HG02571 (cell line): ENCODE results near the gene MBOAT2.

Source experiments
- ATAC-seq: cut with Tn5 transposase; IDR thresholded peaks from one replicate; pipeline ENCODE4 v1.9.1; 2021; ENCODE audit warnings: mild to moderate bottlenecking, moderate library complexity; ENCODE audit not compliant: unreplicated experiment

Gene MBOAT2

DNA sequence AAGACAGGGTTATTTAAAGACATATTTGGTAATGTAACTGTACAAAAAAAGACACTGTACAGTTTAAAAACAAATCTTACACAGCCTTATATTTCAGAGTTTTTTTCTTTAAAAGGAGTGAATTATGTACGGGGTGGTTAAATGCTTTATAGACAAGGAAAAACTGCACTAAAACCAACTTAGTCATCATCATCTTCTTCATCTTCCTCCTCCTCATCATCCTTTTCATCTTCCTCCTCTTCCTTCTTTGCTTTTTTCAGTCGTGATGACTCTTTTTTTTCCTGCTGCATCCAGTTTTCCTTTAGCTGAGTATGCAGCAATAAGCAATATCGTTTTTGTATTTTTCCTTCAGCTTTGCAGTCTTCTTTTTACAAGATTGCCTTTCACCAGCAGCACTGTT, 14.6 kb upstream of the MBOAT2 start:
- ATAC-seq, result no peak

GRCh38 chr2:9017411-9017810, 13.9 kb upstream of the MBOAT2 start:
- ATAC-seq, result no peak

GRCh38 chr2:9015998-9016397, 12.5 kb upstream of the MBOAT2 start:
- no peak for ATAC-seq

DNA sequence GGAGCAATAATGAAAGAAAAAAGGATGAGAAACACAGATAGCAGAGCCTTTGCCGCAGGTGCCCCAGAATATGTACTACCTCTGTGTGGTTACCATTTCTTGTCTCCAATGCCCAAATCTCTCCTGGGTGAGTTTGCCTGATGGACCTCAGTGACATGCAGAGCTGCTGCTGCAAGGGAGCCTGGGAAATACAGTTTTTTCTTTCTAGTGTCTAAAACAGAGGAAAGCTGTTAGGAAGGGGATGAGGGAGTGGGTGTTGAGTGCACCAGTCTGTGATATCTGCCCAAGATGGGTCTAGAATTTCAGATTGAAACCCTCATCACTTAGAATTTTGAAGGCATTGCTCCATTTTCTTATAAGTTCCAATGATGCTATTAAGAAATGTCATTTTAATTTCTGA, 9.9 kb upstream of the MBOAT2 start:
- ATAC-seq, result no peak

GRCh38 chr2:9010866-9011265, 7.4 kb upstream of the MBOAT2 start:
- no peak for ATAC-seq

GRCh38 chr2:9008951-9009664, 5.6 kb upstream of the MBOAT2 start:
- no peak for ATAC-seq

DNA sequence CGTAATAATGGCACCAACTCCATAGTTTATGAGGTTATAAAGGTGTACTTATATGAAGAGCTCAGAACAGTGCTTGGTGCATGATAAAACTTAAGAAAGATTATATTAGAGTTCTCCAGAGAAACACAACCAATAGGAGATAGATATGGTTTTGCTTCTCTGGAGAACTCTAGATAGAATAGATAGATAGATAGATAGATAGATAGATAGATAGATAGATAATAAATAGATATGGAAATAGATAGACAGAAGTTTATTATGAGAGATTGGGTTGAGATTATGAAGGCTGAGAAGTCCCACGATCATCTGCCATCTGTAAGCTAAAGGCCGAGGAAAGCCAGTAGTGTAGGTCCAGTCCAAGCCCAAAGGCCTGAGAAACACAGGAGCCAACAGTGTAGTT, 2.9 kb upstream of the MBOAT2 start:
- ATAC-seq, result no peak

- no peak for ATAC-seq
Observed at GRCh38 chr2:9004338-9005204, 1.1 kb upstream of the MBOAT2 start.

DNA sequence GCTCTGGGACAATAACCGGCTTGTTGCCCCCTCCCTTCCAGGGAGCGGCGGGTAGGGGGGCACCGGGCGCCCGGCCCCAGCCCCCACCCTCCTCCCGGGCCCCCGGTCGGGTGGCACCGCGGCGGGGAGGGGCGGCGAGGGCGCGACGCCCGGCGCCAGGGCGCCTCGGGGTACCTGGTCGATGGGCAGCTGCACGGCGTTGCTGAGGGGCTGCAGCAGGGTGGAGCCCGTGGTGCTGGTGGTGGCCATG, 193 bp downstream of the MBOAT2 start:
- ATAC-seq, result no peak

DNA sequence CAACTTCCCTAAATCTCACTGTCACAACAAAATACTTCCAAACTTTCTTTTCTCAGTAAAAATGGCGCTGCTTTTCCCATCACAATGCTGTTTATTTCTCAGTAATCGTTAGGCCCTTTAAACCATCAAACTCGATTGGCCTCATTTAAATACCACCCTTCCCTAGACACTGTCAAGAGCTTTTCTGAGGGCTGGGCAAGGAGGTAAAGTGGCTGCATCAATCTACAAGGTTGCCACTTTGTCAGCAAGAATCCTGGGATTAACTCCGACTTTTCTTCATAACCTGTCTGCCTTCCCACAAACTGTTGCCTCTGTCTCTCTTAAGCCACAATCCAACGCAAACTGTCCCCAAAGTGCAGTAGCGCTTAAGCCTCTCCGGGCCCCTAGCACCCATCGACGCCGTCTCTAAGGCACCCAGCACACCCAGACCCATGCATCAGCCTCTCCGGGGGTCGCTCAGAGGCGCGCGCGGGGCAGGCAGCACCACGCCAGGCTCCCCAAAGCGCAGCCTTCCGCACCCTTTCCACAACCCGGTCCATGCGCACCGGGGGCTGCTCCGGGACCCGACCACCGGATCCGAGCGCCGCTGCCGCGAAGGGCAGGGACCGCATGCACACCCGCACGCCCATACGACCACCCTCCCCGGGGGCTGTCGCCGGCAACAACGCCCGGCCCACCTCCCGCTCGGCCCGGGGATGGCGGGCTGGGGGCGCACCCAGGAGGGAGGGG, 683 bp downstream of the MBOAT2 start:
- no peak for ATAC-seq

- ATAC-seq, result no peak
Observed at GRCh38 chr2:9002313-9002636, 1.2 kb downstream of the MBOAT2 start.

DNA sequence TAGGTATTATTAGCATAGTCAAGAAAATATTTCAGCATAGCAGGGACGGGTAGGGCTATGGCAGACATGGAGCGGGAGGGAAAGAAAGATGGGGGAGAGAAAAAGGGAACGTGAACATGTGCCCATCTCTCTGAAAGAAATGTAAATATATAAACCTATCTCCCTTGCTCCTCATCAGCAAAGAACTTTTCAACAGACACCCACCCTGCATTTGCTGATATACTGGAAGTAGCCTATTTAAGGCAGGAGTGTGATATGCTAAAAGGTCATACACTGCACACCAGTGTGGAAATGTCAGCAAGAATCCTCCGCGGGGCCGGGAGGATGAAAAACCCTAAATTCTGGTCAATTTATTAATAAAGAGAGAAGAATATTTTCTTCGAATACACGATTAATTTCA, 1.7 kb downstream of the MBOAT2 start:
- ATAC-seq, result no peak

DNA sequence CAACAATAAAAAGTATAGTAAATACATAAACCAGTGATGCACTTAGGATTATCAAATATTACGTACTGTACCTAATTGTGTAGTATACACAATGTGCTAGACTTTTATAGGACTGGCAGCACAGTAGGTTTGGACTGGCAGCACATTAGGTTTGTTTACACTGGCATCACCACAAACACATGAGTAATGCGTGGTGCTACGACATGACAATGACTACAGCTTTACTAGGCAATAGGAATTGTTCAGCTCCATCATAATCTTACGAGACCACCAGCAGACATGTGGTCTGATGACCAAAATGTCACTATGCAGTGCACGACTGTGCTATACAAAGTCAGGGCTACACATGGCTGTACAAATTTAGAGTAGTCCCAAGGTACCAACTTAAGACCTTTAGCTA, 2.3 kb downstream of the MBOAT2 start:
- ATAC-seq, result no peak

GRCh38 chr2:9000442-9000841, 3.0 kb downstream of the MBOAT2 start:
- ATAC-seq, result no peak

- ATAC-seq, result no peak
Observed at GRCh38 chr2:8999797-9000196, 3.7 kb downstream of the MBOAT2 start.

- ATAC-seq, result no peak
Observed at GRCh38 chr2:8999102-8999446, 4.4 kb downstream of the MBOAT2 start.

DNA sequence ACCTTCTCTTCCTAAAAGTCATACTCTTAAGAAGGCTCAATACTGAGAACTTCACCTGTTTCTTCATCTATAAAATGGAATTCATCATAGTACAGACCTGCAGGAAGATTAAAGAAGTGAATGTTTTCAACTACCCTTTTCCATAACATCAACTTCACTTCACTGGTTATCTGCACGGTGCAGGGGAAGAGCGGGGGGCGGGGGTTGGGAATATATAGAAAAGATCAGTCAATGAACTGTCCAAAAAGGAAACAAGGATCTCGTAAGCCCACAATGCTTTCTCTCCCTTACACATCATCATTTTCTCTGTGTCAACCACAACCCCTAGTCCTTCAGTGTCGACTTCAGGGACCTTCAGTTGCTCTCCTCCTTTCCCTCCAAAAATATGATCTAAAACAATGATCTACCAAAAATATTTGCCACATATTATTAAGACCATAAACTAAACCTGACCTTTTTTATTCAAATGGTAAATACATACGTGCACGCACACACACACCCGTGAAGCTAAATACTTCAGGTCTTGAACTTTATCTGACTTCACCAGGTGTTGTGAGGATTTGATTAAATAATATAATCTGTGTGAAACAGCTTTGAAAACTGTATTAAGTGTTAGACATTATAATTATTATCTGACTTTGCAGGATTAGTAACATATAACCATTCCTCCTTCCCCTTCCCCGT, 4.9 kb downstream of the MBOAT2 start:
- ATAC-seq, result no peak

GRCh38 chr2:8997631-8998030, 5.9 kb downstream of the MBOAT2 start:
- ATAC-seq, result no peak

DNA sequence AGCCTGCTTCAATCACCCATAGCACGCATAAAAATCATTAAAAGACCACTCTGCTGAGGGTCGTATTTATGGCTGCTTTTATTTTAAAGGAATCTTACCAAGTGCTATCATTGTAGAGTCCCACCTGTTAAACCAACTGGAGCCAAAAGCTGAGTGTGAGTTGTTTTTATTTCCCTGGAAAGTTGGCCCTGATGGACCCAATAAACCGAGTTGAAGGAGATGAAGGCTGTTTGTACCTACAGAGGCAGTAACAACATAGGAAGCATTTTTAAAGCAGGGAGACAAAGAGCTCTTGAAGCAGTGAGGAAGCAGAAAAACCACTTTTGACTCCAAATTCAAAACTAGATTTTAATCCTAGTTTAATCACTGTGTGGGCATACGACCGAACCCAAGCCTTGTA, 6.4 kb downstream of the MBOAT2 start:
- no peak for ATAC-seq

GRCh38 chr2:8996006-8996405, 7.5 kb downstream of the MBOAT2 start:
- ATAC-seq, result no peak

- ATAC-seq, result no peak
Observed at GRCh38 chr2:8994386-8994785, 9.1 kb downstream of the MBOAT2 start.

DNA sequence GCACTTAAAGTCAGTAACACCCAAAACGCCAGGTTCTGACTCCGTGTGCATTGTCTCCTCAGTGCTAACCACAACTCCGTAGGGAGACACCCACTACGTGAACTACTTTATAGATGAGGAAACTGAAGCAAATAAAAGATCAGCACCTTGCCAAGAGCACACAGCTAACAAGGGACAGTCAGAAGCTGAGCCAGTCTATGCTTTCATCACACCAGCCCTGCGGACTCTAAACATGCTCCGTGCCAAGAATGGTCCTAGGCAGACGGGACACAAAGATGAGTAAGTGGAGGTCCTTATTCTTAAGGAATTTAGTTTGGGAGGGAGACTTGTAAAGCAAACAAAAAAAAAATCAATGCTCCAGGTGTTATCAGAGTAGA, 9.6 kb downstream of the MBOAT2 start:
- ATAC-seq, result no peak
